GM19240 (cell line): ENCODE results near the gene RALGPS2.
"Not testable (repeated sequence)": the region's sequence is repeated elsewhere in the genome, so short reads cannot be mapped to it uniquely, and the experiment has no call there.

Experiments used
- DNase-seq: peaks from one replicate; pipeline ENCODE4 v3.0.0; 2011; ENCODE audit warnings: low spot score; ENCODE audit not compliant: insufficient read length

The RALGPS2 gene

DNA sequence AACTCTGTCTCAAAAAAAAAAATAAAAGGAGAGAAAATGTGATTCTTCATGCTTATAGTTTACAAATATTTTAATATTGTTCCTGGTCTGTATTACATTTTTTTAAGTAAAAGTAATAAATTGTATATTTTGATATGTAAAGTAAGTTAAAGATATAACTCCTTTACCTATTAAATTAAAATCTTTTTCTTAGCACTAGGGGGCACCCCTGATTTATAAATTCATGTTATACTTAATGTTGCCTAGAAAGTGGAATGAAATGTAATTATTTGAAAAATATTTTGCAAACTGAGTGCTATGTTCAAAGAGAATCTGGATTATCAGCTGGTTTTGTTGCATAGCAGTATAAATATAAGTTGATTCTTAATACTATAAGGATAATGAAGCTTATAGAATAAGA, 49.2 kb downstream of the RALGPS2 start:
- DNase-seq = no peak

DNA sequence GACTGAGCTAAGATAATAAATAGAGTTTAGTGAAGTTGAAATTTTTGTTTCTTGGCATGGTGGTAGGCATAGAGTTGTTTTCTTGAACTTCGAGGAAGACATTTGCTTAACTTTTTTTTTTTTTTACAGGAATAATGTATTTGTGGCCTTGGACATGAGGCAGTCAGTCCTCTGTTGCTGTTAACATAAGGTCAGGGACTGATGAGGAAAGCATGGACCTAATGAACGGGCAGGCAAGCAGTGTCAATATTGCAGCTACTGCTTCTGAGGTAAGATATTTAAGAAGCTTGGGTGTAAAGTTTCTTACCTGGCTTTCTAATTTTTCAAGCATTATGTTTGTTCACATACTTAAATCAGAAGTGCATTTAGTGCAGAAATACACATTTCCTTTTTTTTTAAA, 51.5 kb downstream of the RALGPS2 start:
- DNase-seq = no peak

DNA sequence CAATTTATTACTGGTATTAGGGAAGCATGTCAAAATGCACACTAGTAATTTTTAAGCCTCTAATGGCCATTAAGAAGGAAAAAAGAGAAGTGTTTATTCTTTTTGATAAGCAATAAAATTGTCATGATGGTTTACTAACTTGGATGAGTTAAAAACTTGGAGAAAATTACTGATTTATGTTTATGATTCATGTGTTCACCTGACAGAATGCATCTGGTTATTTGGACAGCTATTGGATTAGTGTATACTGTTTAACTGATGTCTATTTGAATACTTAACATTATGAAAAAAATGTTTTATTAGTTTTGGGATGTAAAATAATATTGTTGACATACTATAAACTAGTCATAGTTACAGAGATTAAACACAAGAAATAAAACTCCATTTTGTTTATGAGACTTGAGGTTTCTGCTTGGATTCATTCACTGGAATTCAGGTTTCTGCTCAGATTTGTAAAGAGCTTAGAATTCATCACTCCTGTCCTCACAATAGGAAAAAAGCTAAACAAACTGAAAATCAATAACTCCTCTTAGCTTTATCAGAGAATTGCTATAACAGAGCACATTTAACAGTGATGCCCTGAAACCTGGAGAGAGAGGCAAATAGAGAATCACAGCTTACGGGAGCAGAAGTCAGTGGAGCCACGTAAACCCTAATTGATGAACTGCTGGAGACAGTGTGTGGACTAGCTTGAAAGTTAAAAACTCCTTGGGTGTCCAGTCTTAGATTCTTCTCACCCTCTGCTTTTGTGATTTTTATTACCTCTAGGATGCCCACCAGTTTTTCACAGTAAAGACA, 56.7 kb downstream of the RALGPS2 start:
- no peak for DNase-seq

DNA sequence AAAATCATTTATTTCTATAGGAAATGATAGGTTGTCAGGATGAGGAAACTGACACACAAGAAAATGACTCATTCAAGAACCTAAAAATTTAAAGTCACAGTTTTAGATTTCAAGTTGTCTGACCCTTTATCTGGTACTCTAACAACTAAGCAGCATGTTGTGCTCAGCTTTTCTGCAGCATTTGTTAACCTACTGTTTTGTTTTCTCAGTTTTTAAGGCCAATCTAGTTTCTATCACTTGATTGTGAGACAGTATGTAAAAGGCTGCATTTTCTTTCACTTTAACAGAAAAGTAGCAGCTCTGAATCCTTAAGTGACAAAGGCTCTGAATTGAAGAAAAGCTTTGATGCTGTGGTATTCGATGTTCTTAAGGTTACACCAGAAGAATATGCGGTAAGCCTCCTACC, 59.1 kb downstream of the RALGPS2 start:
- no peak for DNase-seq

DNA sequence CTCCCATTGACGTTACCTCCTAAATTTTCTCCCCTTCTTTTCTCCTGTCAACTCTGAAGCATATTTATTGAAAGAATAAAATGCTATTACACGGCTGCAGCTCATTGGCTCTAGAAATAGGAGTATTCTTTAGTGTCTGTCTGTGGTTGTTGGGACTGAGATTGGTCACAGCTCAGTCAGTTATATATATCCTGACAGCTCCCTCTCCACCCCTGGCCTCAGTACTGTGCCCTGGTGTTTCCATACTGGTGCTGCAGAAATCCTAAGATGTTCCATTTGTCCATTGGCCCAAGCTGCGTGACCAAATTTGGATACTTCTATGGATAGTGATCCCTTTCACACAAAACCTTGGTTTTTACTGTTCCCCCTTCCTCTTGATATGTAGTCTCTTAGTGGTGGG, 67.3 kb downstream of the RALGPS2 start:
- no peak for DNase-seq

DNA sequence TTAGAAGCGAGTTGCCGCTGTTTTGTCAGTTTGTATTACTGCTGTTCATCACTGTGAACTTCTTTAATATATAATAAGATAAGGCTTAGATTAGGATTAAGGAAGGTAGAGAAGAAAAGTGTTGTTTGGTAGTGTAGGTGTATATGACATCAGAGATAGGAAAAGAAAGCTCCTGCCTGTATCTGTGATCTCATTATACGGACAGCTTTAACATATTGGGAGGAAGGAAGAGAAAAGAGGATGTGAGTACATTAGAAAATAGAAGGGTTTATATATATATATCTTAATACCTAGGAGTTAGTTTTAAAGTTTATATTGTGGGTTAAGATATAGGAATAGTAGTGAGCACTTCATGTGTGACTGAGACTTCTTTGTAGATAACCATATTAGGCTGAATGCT, 71.0 kb downstream of the RALGPS2 start:
- DNase-seq = no peak

DNA sequence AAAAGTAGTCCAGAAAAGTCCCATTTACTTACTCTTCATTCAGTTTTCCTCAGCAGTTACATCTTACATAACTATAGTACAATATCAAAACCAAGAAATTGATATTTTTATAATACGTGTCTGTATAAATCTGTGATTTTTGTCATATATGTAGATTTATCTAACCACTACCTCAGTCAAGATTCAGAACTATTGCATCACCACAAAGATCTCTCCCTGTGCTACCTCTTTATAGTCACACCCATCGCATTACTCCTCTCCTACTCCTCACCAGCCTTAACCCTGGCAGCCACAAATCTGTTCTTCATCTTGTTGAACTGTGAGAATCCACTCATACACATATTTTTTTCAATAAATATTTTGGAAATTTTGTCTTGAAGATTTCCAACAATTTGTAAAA, 72.5 kb downstream of the RALGPS2 start:
- no peak for DNase-seq

DNA sequence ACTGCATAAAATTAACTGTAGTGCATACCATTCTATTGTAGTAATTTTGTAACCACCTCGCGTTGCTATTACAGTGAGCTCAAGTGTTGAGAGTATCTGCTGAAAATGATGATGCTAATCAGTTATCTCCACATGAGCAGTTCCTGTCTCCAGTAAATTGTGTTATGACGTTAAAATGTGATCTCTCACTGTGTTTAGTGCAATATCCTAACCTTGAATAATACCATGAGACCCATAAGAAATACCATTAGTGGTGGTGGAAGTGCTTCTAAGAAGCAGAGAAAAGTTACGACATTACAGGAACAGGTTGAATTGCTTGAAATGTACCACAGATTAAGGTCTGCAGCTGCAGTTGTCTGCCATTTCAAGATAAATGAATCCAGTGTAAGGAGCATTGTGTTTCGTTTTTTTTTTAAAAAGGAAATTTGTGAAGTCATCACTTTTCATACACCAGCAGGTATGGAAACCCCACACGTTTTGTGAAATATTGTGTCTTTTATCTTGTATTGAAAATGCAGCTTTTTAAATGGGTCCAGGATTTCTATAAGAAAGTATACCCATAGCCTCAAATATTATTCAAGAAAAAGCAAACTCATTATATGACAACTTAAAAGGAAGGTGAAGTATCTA, 73.3 kb downstream of the RALGPS2 start:
- no peak for DNase-seq

DNA sequence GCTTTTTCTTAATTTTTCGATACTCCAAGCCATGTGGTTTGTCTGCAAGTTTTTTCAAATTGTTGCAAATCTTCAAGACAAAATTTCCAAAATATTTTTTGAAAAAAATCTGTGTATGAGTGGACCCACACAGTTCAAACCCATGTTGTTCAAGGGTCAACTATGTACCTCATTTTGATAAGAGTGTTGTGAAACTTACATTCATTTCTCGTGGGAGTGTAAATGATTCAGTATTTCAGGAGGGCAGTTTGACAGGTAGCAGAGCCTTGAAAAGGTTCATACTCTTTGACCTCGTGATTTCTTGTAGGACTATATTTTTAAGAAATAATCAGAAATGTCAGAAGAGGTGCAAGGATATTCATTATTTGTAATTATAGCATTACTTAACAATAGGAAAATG, 77.8 kb downstream of the RALGPS2 start:
- no peak for DNase-seq

DNA sequence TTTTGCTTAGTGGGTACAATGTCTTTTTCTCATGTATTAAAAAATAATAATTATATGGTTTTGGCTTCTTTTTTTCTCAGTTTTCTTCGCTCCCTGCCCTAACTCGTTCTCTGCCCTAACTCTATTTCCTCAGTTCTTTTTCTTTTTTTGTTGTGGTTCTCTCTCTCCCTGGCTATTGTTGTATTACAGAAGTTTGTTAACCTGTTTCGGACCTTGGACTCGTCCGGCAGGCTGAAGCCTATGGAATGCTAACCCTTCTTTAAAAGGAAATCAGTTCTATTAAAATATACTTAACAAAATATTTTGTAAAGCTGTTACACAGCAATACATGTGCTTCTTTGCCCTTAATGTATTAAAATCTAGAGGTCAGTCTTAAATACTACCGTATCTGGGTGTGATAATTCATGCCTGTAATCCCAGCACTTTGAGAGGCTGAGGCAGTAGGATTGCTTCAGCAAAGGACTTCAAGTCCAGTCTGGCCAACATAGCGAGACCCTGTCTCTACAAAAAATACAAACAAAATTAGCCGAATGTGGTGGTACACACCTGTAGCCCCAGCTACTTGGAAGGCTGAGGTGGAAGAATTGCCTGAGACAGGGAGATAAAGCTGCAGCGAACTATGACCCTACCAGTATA, 81.7 kb downstream of the RALGPS2 start:
- no peak for DNase-seq

DNA sequence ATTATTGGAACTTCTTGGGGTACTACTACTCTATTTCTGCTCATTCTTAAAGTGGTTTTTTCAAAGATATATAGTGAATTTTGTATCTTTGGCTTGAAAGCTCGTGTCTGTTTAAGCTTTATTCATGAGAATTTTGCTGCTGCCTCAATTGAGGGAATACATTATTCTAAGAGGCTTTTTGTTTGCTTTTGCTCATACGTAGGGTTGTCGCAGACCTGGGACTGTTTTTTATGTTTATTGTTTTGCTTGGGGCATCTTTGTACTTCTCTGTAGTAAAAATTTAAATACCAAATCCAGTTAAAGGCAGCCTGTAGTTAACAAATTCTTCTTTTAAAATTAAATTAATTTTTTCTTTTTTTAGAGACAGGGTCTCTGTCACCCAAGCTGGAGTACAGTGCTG, 83.5 kb downstream of the RALGPS2 start:
- DNase-seq = no peak

DNA sequence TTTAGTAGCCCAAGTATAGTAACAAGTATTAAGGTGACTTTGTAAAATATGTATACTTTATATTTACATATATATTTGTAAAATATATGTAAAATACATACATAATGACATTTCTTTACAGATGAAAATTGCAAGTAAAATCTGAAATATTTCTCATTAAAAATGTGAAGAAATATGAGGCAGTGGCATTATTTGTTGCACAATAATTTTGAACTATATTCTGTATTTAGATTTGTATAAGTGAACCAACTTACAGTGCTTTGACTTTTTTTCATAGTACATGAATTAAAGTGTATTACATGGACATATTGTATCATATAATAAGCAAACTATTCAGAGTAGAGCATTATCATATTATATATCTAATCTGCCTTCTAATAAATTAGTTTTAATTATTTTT, 85.5 kb downstream of the RALGPS2 start:
- no peak for DNase-seq

DNA sequence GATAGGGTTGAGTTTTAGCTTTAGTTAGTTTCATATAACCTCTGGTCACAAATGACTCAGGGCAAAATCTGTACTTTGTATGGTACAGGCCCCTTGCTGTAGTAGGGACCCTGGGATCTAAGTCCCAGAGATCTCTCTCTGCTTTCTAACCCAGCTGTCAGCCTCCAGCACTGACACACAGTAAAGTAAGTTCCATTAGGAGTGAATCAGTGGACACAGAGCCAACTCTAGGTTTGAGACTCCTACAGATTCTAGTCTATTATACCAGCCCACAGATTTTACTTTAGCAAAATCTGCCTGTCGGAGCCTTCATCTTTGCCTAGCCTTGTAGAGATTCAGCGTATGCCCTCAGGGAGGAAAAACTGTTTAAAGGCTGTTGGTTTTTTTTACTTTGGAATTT, 93.4 kb downstream of the RALGPS2 start:
- DNase-seq = no peak

DNA sequence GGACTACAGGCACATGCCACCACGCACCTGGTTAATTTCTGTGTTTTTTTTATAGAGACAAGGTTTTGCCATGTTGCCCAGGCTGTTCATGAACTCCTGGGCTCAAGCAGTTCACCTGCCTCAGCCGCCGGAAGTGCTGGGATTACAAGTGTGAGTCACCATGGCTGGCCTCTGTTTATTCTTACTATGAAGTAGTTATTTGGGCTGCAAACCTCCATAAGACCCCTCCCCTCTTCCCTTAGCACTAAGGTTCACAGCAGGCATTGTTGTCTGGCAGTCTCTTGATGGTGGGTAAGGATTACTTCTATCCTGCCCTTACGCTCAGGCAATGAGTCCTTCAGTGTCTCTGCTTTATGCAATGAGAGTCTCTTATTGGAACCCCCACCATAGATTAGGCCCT, 94.1 kb downstream of the RALGPS2 start:
- no peak for DNase-seq

DNA sequence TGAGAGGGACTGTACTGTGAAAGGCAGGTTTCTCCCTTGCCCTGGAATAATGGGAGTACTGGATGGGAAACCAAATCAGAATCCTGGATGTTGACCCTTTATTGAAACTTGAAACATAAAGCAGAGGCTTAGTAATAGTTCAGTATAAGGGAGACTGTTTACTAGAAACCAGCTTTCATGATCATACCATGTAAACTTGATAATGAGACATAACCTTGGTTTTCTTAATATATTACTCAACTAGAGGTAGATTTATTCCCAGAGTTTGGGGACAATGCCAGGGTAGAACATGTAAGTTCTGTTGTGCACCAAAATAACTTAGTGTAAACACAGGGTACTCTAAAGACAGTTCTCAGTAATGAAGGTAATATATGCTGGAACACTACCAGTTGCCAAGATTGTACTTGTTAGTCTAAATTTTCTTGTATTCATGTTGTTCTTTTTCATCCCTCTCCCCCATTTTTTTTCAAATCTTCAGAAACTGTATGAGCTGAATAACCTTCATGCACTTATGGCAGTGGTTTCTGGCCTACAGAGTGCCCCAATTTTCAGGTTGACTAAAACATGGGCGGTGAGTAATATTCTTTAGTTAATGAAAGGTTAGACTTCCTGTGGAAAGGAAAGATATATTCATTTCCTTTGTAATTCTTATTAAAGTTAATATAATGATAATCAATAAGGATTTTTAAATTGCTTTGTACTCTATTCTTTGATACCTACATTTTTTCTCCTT, 96.3 kb downstream of the RALGPS2 start:
- no peak for DNase-seq

DNA sequence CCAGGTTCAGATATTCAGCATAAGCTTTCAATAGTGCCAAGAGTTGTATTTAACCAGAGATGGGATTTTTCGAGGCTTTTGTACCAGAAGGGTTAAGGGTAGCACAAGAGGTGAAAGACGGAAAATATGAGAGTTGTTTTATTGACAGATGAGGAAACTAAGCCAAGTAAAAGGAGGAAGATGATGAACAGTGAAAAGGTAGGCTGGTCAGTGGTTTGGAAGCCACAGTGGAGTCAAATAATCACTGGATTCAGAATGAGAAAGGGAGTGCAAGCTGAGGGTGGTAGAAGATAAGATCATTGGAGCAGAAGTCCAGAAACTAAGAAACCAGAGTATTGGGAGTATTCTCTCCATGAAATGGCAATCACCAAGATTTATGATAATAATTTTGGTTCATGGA, 100.1 kb downstream of the RALGPS2 start:
- no peak for DNase-seq

DNA sequence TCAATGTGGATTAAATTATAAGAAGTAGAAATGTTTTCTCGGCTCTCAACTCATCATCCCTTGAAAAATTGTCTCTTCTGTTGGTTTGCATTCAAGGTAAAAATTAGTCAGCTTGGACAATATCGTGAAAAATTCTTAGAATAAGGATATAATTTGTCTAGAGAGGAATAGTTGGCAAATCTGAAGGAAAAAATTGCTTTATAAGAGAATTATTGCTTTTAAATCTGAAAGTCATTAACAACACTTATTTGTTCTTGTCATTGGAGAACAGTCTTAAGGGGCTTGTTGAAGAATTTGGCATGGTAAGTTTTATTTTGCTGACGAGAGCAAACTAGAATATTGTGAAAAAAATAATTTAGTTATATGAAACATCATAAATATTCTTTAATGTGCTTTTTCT, 119.4 kb downstream of the RALGPS2 start:
- no peak for DNase-seq

DNA sequence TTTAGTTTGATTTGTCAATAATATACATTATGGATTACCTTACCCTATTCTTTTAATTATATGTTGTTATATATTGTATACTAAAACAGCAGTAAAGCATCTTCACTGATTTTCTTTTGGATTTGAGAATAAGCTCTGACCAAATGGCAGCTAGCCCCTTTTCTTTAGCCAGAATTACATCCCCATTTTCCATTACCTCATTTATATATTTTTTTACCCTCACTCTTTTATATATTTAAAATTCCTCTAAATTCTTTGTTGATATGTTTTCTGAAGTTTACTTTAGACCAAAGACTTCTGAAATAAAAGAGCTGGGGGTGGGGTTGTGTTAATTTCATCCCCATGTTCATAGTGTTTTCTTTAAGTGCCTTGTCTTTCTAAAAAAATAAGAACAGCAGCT, 121.3 kb downstream of the RALGPS2 start:
- DNase-seq = no peak

DNA sequence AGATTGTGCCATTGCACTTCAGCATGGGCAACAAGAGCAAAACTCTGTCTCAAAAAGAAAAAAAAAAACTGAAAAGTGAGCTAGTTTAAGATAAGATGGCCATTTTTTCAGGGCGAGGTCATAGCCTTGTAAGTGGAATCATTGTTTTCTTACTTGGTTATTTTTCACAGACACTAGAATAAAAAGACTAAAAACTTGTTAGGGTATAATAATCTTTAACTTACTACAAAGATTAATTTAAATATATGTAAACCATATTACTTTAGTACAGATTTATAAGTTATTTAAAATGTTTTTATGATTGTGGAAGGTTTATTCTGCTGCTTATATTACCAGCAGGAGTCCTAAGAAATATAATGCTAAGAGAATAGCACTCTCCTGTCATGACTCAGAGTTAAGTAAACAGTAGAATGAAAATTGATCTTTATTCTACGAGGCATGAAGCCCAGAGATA, 122.4 kb downstream of the RALGPS2 start:
- DNase-seq = no peak

DNA sequence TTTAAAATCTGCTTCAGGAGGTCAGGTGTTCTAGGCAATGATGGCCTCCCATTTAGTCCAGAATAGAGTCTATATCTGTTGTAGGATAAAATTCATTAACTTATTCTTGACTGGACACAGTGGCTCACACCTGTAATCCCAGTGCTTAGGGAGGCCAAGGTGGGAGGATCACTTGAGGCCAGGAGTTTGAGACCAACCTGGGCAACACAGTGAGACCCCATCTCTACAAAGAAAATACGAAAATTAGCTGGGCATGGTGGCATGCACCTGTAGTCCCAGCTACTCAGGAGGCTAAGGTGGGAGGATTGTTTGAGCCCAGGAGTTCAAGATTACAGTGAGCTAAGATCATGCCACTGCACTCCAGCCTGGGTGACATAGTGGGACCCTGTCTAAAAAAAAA, 122.9 kb downstream of the RALGPS2 start:
- not testable (repeated sequence) for DNase-seq

DNA sequence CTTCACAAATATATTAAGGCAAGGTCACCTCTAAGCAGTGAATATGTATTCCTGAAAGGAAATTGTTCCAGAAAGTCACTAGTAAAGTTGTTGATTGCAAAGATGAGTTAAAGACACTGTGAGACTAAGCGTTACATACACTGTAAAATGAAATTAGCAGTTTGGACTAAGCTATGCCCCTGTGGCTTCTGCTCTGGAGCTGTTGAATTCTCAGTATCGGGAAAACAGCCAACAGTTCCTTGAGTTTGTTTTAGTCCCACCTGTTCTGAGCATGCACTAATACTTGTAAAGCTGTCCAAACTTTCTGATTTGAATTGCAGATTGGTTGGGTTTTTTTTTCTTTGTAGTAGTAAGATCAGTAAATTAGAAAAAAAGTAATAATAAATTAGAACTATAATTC, 124.9 kb downstream of the RALGPS2 start:
- DNase-seq = no peak

DNA sequence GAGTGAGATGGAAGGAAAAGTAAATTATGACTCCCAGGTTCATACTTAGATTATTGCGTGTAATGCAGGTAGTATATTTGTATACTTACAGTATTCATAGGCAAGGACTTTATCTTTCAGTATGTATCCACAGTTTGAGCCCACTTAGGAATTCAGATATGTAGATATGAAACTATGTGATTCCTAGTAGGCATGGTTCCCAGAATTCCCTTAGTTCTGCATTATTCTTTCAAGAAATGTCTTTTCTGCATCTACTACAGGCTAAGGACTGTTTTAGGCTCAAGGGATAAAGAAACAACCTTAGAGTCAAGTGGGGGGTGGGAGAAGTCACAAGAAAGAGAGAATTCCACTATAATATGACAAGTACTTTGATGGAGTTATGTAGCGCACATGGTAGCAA, 132.1 kb downstream of the RALGPS2 start:
- no peak for DNase-seq
